ENCODE data around the gene CYP20A1.
A peak's percentile ranks its signal among the peaks of the same experiment; 100 is the strongest.
"Not testable (repeated sequence)": the region's sequence is repeated elsewhere in the genome, so short reads cannot be mapped to it uniquely, and the experiment has no call there.

Gene CYP20A1, protein sequence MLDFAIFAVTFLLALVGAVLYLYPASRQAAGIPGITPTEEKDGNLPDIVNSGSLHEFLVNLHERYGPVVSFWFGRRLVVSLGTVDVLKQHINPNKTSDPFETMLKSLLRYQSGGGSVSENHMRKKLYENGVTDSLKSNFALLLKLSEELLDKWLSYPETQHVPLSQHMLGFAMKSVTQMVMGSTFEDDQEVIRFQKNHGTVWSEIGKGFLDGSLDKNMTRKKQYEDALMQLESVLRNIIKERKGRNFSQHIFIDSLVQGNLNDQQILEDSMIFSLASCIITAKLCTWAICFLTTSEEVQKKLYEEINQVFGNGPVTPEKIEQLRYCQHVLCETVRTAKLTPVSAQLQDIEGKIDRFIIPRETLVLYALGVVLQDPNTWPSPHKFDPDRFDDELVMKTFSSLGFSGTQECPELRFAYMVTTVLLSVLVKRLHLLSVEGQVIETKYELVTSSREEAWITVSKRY

DNA sequence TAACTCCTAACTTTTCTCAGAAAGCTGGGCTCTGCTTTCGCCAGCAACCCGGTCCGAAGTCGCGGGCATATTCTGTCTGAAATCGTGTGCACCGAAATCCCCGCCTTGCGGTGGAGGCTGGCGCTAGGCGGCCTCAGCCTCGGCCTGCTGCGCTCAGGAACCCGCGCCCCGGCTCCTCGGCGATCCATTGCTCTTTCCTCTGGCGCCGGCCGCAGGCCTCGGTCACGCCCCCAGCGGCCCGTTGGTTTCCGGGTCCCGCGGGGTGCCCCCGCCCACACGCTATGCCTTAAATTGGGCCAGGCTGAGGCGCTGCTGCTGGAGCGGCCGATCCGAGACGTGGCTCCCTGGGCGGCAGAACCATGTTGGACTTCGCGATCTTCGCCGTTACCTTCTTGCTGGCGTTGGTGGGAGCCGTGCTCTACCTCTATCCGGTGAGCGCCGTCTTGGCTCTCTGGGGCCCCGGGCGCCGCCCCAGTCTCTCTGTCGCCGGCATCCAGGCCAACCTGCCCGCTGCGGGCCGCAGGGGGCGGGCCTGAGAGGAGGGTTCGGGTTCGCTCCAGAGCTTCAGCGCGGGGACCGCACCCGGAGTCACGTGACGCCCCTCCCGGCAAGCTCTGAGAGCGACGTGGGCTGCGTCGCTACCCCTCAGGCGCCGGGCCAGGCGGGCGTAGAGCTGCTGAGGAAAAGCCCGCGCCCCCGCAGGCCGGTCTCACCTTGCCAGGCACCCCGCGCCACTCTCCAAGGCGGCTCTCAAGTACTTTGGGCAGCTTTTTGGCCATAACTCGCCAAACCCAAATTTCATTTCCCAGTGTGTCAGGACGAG is at the start of gene CYP20A1:
TSS of gene CYP20A1 (plus strand) at position 315 of the 823 bp plus-strand sequence. CDS start at position 360, 45 bp downstream.
- peak within 1 kb of the TSS; percentile 67 for H3K4me3 ChIP-seq (ENCODE audit: low read depth, low read length)
- TF ChIP-seq, protein P1, sequence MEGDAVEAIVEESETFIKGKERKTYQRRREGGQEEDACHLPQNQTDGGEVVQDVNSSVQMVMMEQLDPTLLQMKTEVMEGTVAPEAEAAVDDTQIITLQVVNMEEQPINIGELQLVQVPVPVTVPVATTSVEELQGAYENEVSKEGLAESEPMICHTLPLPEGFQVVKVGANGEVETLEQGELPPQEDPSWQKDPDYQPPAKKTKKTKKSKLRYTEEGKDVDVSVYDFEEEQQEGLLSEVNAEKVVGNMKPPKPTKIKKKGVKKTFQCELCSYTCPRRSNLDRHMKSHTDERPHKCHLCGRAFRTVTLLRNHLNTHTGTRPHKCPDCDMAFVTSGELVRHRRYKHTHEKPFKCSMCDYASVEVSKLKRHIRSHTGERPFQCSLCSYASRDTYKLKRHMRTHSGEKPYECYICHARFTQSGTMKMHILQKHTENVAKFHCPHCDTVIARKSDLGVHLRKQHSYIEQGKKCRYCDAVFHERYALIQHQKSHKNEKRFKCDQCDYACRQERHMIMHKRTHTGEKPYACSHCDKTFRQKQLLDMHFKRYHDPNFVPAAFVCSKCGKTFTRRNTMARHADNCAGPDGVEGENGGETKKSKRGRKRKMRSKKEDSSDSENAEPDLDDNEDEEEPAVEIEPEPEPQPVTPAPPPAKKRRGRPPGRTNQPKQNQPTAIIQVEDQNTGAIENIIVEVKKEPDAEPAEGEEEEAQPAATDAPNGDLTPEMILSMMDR (IDR thresholded peaks at IDR 0.05; ENCODE audit: low read depth, low read length, missing control alignments), result no peak
- peak; percentile 86 for DNase-seq (ENCODE audit: low read depth)

DNA sequence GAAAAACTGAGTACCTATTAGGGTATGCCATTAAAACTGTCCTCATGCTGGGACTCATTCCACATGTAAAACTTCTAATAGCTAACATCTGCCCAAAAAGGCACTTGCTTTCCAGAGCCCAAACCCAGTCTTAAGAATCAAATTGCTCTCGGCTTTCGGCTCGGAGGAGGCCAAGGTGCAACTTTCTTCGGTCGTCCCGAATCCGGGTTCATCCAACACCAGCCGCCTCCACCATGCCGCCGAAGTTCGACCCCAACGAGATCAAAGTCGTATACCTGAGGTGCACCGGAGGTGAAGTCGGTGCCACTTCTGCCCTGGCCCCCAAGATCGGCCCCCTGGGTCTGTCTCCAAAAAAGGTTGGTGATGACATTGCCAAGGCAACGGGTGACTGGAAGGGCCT is 48.3 kb upstream of the CYP20A1 start:
- H3K4me3 ChIP-seq (ENCODE audit: low read depth, low read length), result not testable (repeated sequence)

DNA sequence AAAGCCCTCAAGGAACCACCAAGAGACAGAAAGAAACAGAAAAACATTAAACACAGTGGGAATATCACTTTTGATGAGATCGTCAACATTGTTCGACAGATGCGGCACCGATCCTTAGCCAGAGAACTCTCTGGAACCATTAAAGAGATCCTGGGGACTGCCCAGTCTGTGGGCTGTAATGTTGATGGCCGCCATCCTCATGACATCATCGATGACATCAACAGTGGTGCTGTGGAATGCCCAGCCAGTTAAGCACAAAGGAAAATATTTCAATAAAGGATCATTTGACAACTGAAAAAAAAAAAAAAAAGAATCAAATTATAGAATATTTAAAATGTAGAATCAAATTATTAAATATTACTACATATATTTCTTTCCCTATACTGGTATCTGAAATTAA is 47.8 kb upstream of the CYP20A1 start:
- not testable (repeated sequence) for DNase-seq (ENCODE audit: low read depth); H3K4me3 ChIP-seq (ENCODE audit: low read depth, low read length)

More for the DNA sequence above, 48.3 kb upstream of the CYP20A1 start:
- DNase-seq (ENCODE audit: low read depth), result not testable (repeated sequence)

DNA sequence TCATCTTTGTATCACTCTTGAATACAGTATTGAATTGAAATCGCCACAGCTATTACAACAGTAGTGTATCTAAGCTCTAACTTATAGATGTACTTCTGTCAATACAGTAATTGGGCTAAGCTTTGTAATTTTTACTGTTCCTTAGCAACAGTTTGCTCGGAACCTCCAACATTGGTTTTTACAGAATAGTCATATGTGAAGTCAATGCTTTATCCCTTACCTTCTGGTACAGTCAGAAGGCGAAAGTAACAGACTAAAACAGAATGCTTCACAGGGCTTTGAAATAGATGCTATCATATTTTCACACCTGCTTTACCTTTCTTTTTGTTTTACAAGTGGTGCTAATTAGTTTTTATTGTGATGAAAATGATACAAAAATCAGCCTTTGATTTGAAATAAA is 46.9 kb upstream of the CYP20A1 start:
- no peak overlapping the region for H3K4me3 ChIP-seq (ENCODE audit: low read depth, low read length)
- no peak for DNase-seq (ENCODE audit: low read depth)
- TF ChIP-seq, protein P1 (IDR thresholded peaks at IDR 0.05; ENCODE audit: low read depth, low read length, missing control alignments), result no peak

DNA sequence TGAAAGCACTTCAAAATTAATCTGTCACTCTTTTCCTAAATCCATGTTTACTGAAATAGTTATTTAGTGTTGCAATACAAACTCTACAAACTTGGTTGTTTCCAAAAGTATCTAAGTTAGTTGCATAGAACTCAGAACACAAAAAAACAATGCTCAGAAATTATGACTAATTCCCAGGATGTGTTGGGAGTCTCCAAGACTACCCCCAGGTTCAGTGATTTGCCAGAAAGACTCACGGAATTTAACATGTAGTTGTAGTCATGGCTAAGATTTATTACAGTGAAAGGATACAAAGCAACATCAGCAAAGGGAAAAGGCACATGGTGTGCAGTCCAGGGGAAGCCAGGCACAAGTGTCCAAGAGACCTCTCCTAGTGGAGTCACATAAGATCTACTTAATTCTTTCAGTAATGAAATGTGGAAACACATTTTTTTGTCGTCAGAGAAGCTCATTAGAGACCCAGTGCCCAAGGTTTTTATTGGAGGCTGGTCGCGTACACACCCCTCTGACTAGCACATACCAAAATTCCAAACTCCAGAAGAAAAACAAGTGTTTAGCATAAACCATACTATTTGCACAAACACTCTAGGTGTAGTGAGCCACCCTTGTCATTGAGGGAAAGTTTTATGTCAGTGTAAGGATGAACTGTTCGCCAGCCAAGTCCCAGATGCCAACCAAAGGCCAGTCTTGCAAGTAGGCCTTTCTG is 43.3 kb upstream of the CYP20A1 start:
- no peak for DNase-seq (ENCODE audit: low read depth)
- H3K4me3 ChIP-seq (ENCODE audit: low read depth, low read length), result no peak overlapping the region
- TF ChIP-seq, protein P1 (IDR thresholded peaks at IDR 0.05; ENCODE audit: low read depth, low read length, missing control alignments), result no peak

DNA sequence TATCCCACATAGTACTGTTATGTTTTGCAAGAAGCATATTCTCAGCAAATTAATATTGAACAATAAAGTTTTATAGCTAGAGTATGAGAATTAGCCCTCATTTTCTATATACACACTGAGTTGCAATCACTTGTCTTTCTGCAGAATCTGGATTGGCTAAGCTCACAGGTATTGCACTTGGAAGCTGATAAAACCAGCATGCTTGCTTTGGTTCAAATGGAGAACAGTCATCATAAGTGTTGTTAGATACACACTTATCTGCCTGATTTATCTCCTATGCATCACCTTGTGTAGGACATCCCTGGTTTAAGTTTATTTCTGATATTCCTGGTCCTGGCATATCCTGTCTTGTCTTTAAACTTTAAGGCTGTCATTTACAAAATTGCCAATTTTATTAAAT is 38.0 kb upstream of the CYP20A1 start:
- H3K4me3 ChIP-seq (ENCODE audit: low read depth, low read length), result no peak overlapping the region
- TF ChIP-seq, protein P1 (IDR thresholded peaks at IDR 0.05; ENCODE audit: low read depth, low read length, missing control alignments), result no peak
- no peak for DNase-seq (ENCODE audit: low read depth)

DNA sequence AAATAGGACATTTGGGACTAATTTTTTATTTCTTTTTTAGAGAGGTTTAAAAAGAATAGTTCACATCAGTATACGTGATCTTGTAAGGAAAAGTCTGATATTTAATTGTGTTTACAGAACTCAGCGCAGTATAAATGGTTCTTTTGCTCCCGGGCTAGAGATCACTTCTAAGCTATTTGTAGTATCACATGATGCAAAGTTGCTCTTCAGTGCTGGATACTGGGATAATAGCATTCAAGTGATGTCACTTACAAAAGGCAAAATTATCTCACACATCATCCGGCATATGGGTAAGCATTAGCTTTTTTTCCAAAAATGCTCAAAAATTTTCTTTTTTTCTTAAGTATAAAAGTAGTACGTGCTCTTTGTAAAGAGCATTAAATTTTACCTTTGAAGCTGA is 37.4 kb upstream of the CYP20A1 start:
- no peak for DNase-seq (ENCODE audit: low read depth)
- no peak overlapping the region for H3K4me3 ChIP-seq (ENCODE audit: low read depth, low read length)
- TF ChIP-seq, protein P1 (IDR thresholded peaks at IDR 0.05; ENCODE audit: low read depth, low read length, missing control alignments), result no peak

Data from GM12864 (cell line).